Astrocyte of the cerebellum (primary cell): ENCODE results near the gene UBAP2L.

ENCODE experiments used
- DNase-seq: peaks from one replicate; pipeline ENCODE4 v3.0.0-alpha.2; 2011; ENCODE audit warnings: low read depth
- H3K4me3 ChIP-seq: 2 replicates; pipeline ENCODE4 v1.5.1; 2011; ENCODE audit warnings: mild to moderate bottlenecking, low read depth, low read length, moderate library complexity
- CTCF ChIP-seq: IDR thresholded peaks from 2 replicates; pipeline ENCODE4 v1.5.1; 2012; ENCODE audit warnings: low read length, low read depth, moderate library complexity, mild to moderate bottlenecking; ENCODE audit errors: missing control alignments
- in situ Hi-C: cut with HindIII; loops from 2 replicates; pipeline ENCODE4 v1.10.0; 2017; ENCODE audit warnings: low sequenced_read_pairs

The UBAP2L gene, protein sequence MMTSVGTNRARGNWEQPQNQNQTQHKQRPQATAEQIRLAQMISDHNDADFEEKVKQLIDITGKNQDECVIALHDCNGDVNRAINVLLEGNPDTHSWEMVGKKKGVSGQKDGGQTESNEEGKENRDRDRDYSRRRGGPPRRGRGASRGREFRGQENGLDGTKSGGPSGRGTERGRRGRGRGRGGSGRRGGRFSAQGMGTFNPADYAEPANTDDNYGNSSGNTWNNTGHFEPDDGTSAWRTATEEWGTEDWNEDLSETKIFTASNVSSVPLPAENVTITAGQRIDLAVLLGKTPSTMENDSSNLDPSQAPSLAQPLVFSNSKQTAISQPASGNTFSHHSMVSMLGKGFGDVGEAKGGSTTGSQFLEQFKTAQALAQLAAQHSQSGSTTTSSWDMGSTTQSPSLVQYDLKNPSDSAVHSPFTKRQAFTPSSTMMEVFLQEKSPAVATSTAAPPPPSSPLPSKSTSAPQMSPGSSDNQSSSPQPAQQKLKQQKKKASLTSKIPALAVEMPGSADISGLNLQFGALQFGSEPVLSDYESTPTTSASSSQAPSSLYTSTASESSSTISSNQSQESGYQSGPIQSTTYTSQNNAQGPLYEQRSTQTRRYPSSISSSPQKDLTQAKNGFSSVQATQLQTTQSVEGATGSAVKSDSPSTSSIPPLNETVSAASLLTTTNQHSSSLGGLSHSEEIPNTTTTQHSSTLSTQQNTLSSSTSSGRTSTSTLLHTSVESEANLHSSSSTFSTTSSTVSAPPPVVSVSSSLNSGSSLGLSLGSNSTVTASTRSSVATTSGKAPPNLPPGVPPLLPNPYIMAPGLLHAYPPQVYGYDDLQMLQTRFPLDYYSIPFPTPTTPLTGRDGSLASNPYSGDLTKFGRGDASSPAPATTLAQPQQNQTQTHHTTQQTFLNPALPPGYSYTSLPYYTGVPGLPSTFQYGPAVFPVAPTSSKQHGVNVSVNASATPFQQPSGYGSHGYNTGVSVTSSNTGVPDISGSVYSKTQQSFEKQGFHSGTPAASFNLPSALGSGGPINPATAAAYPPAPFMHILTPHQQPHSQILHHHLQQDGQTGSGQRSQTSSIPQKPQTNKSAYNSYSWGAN

DNA sequence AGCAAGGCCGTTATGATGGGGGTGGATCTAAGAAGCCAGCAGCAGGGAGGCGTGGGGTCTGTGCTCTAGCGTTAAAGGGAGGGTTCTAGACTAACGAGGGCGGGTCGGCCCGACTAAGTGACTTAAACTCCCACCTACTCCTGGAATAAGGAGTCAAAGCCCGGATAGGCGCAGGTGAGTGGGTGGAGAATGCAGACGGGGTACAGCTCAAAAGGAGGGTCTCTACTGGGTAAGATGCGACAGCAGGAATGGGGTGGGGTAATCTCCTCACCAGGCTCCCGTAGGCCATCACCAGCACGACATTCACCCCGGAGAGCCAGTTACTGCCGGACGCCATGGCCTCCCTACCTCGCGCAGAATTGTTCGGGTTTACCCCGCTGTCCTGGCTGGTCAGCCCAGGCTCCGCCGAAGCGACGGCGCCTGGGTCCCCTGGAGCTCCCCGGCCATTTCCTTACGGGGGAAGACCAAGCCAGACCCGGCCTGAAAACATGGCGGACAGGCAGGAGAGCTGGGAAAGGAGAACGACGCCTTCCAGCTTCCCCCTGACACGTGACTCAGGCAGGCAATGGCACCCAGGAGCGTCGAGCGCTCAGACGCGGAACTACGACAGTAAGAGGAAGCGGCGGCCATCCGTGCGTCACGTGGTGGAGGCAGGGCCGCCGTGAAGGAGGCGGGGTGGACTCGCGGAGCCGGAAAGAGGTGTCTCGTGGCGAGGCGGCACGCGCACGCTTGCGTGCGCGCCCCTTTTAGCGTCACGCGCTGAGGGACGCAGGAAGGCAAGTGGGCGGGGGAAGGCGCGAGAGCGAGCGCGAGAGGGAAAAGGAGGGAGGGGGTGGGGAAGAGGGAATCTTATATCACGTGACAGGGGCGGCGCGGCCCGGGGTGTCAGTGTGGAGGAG is at the start of gene UBAP2L:
TSS of gene UBAP2L (plus strand) at position 885 of the 899 bp plus-strand sequence. CDS start 4,169 bp downstream, outside the sequence.
- no peak for TF ChIP-seq CTCF
- DNase-seq, result peak; percentile 97
- in situ Hi-C loops, result no loop called here
- H3K4me3 ChIP-seq, result peak within 1 kb of the TSS; percentile 88

- H3K4me3 ChIP-seq, result no peak overlapping the region
- no peak for DNase-seq
- TF ChIP-seq CTCF, result no peak
- in situ Hi-C loops, result no loop called here
Observed at GRCh38 chr1:154171223-154171583, 49.6 kb upstream of the UBAP2L start.

- in situ Hi-C loops, result no loop called here
- no peak for TF ChIP-seq CTCF
- no peak overlapping the region for H3K4me3 ChIP-seq
- no peak for DNase-seq
Observed at GRCh38 chr1:154171880-154172279, 48.9 kb upstream of the UBAP2L start.

- TF ChIP-seq CTCF, result no peak
- in situ Hi-C loops, result no loop called here
- no peak overlapping the region for H3K4me3 ChIP-seq
- no peak for DNase-seq
Observed at GRCh38 chr1:154174654-154175053, 46.1 kb upstream of the UBAP2L start.

GRCh38 chr1:154176337-154176736 is 44.4 kb upstream of the UBAP2L start:
- in situ Hi-C loops, result no loop called here
- peak; percentile 43 for DNase-seq
- TF ChIP-seq CTCF, result no peak
- H3K4me3 ChIP-seq, result no peak overlapping the region
